ENCODE results near the gene GMCL2.

Gene GMCL2

GRCh38 chr5:178182158-178182876 is 4.9 kb downstream of the GMCL2 start:
- no peak for DNase-seq (ENCODE audit: low read depth in 2 of 2)

GRCh38 chr5:178180141-178180863 is 6.9 kb downstream of the GMCL2 start:
- no peak for DNase-seq (ENCODE audit: low read depth in 2 of 2)

DNA sequence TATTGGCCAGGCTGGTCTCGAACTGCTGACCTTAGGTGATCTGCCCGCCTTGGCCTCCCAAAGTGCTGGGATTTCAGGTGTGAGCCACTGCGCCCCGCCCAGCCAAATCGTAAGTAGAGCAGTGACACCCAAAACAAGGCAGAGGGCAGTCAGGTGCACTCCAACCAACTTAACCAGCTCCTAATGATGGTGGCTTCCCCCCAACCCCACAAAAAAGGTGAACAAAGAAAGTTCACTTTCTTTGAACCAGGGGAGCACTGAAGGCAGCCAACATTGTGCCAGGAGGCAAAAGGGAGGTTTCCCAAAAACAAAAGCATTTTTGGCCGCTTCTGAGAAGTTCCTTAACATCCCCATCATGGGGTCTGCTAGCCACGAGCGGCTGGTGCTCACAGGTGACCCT is 9.6 kb downstream of the GMCL2 start:
- DNase-seq (ENCODE audit: low read depth in 2 of 2) = no peak

GRCh38 chr5:178176791-178177190 is 10.4 kb downstream of the GMCL2 start:
- DNase-seq (ENCODE audit: low read depth in 2 of 2) = no peak

DNA sequence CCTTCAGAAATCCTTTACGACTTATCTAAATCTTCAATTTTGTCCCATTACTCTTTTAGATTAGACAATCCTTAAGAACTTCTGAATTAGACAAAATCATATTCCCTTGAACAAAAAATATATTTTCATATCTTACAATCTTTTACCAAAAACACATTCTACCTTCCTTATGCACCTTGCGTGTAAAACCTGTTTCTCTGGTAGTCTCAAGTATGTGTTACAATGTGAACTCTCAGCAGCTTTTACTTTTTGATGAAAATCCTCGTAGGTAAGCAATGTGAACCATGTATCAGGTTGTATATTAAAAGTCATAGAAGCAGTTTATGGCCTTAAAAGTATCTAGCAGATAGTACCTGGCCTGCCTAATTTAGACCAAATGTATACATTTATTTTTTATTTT is 12.7 kb downstream of the GMCL2 start:
- no peak for DNase-seq (ENCODE audit: low read depth in 2 of 2)

DNA sequence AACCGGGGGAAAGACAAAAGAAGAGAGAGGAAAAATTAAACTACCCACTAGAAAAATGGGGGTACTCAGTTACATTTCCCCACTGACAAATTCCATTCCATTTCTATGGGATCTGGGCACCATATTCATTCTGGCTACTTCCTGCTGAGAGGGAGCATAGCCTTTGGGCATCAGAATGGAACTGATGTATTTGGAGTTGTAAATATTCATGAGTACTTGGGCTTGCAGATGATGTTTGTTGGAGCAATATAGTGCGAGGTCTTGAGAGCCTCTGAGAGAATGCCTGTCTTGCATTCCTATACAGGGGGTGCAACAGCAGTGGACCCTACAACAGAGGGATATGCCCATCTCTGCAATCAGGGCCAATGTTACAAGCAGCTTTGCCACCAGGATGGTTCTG is 16.7 kb downstream of the GMCL2 start:
- DNase-seq (ENCODE audit: low read depth in 2 of 2) = no peak

DNA sequence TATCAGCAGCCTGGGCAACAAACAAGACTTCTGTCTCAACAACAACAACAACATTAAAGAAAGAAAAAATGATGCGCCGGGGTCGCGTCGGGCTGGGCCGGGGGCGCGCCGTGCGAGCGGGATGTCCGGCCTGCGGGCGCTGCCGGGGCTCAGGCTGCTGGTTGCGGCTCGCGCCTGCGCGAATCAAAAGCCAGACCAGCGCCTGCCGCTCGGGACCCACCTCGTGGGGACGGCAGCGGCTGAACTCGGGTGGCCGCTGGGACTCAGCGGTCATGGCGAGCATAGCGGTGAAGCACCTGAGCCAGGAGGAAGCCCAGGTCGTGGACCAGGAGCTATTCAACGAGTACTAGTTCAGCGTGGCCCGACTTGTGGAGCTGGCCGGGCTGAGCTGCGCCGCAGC is 21.6 kb downstream of the GMCL2 start:
- DNase-seq (ENCODE audit: low read depth in 2 of 2) = no peak

- peak; percentile 81 to 91 for DNase-seq (ENCODE audit: low read depth in 2 of 2)
Measured at GRCh38 chr5:178163772-178164735, 23.1 kb downstream of the GMCL2 start.

- no peak for DNase-seq (ENCODE audit: low read depth in 2 of 2)
Measured at GRCh38 chr5:178162481-178162880, 24.7 kb downstream of the GMCL2 start.

DNA sequence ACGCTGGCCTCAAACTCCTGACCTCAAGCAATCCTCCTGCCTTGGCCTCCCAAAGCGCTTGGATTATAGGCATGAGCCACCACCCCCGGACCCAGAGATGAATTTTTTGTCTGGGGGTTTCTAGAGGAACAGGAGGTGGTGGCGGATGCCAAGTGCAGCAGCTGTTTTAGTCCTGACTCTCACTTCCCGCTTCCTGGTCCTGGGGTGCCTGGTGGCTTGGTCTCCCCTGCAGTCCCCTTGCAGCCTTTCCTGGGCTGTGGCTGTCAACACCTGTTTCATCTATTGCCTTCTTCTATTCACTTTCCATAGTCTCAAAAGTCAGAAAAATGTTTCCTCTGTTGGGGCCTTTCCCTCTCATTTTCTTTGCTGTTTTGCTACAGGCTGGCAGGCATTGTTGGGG is 27.0 kb downstream of the GMCL2 start:
- no peak for DNase-seq (ENCODE audit: low read depth in 2 of 2)

- no peak for DNase-seq (ENCODE audit: low read depth in 2 of 2)
Measured at GRCh38 chr5:178155065-178155464, 32.1 kb downstream of the GMCL2 start.

DNA sequence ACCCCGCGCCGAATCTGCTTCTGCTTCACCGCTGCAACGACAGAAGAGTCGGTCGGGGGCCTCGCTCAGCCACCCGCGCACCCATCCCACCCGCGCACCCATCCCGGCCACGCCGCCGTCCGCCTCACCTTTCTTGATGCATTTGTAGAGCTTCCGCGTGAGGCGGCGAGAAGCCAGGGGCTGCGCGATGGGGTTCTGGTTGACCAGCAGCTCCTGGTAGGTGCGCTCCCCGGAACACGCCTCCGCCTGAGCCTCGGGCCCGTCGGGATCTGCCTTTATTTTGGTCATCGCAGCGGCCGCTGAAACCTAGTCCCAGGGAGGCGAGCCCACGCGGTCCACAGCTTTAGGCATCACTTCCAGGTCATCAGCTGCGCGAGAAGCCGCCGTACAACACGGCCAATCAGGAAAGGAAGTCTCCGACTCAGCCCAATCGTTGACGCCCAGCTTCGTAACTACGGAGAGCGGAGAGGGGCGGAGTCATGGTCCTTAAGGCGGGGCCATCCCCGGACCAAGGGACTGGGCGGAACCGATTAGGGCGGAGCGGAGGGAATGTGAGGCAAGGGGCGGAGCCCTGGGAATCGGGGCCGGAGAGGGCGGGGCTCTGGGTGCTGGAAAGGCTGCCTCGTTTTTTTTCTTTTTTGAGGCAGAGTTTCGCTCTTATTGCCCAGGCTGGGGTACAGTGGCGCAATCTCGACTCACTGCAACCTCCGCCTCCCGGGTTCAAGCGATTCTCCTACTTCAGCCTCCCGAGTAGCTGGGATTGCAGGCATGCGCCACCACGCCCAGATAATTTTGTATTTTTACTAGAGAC is 33.4 kb downstream of the GMCL2 start, which contains the start of gene NHP2:
TSS of gene NHP2 (minus strand) at position 356 of the 811 bp plus-strand sequence. CDS start at position 288, 68 bp downstream.
- DNase-seq (ENCODE audit: low read depth in 2 of 2) = peak; percentile 95 to 97

DNA sequence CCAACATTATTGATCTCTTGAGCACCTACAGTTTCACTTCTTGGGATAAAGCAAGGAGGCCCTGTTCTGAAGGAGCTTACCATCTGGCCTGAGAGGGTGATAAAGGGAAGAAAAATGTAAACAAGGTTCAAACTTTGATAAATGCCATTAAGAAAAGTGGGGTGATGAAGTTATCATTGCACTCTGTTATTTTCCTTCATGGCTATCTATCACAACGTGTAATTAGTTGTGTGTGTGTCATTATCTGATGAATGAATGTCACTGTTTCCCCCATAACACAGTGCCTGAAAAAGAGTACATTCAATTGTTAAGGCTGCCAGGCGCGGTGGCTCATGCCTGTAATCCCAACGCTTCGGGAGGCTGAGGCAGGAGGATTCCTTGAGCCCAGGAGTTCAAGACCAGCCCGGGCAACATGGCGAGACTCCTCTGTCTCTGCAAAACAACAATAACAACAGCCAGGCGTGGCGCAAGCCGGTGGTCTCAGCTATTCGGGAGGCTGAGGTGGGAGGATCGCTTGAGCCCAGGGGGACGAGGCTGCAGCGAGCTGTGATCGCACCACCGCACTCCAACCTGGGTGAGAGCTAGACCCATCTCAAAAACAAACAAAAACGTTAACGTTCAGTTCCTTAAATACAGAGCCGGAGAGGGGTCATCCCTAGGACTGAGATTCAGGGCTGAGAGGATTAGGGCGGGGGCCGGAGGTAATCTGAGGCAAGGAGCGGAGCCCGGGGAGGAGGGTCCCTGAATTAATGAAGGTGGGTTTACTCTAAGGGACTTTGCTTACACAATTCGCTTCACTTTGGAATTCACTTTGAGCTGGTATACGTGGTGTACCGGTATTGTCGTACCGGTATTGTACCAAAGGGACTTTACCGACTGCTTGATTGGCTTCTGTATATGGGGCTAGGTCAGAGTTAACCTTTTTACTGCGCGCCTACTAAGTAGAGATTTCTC is 34.4 kb downstream of the GMCL2 start:
- no peak for DNase-seq (ENCODE audit: low read depth in 2 of 2)

- DNase-seq (ENCODE audit: low read depth in 2 of 2) = no peak
Measured at GRCh38 chr5:178150977-178151734, 36.0 kb downstream of the GMCL2 start.

DNA sequence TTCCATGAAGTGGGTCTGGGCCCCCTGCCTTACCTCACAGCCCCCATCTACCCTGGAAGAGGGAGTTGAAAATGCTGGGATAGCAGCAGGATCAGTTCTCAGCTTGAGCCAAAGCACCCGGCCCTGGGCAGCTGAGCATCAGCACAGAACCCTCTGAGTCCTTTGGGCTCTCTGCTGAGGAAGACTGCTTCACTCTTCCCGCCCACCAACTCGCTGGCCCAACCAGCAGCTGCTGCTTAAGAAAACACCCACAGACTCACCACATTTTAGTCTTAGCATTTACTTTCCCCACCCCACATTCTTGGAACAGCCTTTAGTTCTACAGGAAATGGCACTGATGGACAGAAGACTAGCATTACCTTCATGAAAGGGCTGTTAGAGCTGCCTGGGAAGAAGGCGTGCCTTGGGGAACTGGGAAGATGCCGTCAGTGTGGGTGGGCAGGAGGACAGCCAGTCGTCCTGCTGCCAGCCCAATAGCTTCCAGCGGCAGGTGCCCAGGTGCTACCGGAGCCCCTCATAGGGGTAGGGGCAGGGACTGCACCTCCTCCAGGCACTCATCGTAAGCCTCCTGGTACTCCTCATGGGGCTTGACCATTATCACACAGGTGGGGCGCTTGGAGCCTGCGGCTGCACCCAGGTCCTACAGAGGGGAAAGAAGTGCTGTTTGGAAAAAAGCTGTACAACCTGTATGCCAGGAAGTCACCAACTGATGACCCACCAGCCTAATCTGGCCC is 37.8 kb downstream of the GMCL2 start:
- no peak for DNase-seq (ENCODE audit: low read depth in 2 of 2)

GRCh38 chr5:178147406-178147805 is 39.8 kb downstream of the GMCL2 start:
- no peak for DNase-seq (ENCODE audit: low read depth in 2 of 2)

GRCh38 chr5:178145965-178146820 is 41.0 kb downstream of the GMCL2 start:
- peak; percentile 46 to 54 for DNase-seq (ENCODE audit: low read depth in 2 of 2)

DNA sequence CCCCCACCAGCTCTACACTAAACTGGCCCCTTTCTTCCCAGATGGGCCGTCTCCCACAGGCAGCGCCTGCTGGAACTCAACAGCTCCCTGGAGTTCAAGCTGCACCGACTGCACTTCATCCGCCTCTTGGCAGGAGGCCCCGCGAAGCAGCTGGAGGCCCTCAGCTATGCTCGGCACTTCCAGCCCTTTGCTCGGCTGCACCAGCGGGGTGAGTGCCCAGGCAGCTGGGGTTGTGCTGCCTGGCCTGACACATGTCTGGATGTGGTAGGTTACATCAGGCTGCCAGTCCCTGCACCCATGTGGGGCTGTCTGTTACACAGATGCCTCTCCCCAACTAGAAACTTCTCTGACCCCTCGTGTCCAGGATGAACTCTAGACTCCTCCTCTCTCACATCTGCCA is 43.3 kb downstream of the GMCL2 start:
- DNase-seq (ENCODE audit: low read depth in 2 of 2) = no peak
